Testis (tissue), 3 donors: Measurements from ENCODE around the gene RELL2. TPM values are rescaled to one million over a fixed set of nuclear protein-coding genes. Genes with fewer than 3 reads are reported as not detected.

Source experiments
- DNase-seq: peaks from one replicate; pipeline ENCODE4 v3.0.0-alpha.2; 2019
- H3K27ac ChIP-seq, 2 donors: fragments of 200-600 bp; sonication (generic); one replicate each; pipeline ENCODE4 v1.5.1; 2019
- H3K27me3 ChIP-seq: fragments of 200-600 bp; sonication (generic); one replicate; pipeline ENCODE4 v1.5.1; 2019
- H3K36me3 ChIP-seq: fragments of 200-600 bp; sonication (generic); one replicate; pipeline ENCODE4 v1.5.1; 2017; ENCODE audit warnings: low read depth; ENCODE audit errors: missing control alignments
- H3K4me1 ChIP-seq: fragments of 200-600 bp; sonication (generic); one replicate; pipeline ENCODE4 v1.5.1; 2019
- H3K4me3 ChIP-seq, 2 donors: fragments of 200-600 bp; sonication (generic); one replicate each; pipeline ENCODE4 v1.5.1; 2017 to 2019
- H3K9me3 ChIP-seq: fragments of 200-600 bp; sonication (generic); one replicate; pipeline ENCODE4 v1.5.1; 2017
- CTCF ChIP-seq, 3 experiments: fragments of 450-650 bp in 2 of 3; fragments of 200-600 bp in 1 of 3; sonication (generic) in 1 of 3; IDR thresholded peaks; one replicate each; pipeline ENCODE4 v1.5.1; 2016 to 2019; ENCODE audit warnings: antibody characterized with exemption in 3 of 3, mild to moderate bottlenecking in 2 of 3, moderate library complexity in 1 of 3
- POLR2A ChIP-seq: fragments of 450-650 bp; IDR thresholded peaks from one replicate; pipeline ENCODE4 v1.6.1; 2017; ENCODE audit warnings: antibody characterized with exemption, mild to moderate bottlenecking, moderate library complexity
- WGBS, 2 donors: methylation state at CpG; one replicate each; pipeline ENCODE4 v1.1.5; 2018; 5-methylcytosine and 5-hydroxymethylcytosine counted together
- intact Hi-C: fragments of 100-400 bp; cut with DNase I; formaldehyde crosslinking; loops from one replicate; pipeline ENCODE4 v1.15.1; 2023; ENCODE audit warnings: low total_unique reads
- polyA plus RNA-seq: library from polyadenylated mRNA; stranded (reverse); fragments of 350-450 nt; fragmentation: Illumina TruSeq; extraction: RNeasy Lipid Tissue Mini Kit (QIAGEN cat#74804); gene quantifications from one replicate; pipeline ENCODE4 v1.2.3, GENCODE V29; 2014; ENCODE audit warnings: low read depth, low replicate concordance; ENCODE audit not compliant: insufficient read depth
- total RNA-seq, 2 donors: library from RNA; depleted of rRNA; stranded (reverse); fragments of >200 nt; gene quantifications; one replicate each; pipeline ENCODE4 v1.2.3, GENCODE V29; 2016

The RELL2 gene
- total and polyA plus RNA-seq, 3 donors from 2014 or later = 8.6 to 17.0 (median 11.3) TPM

GRCh38 chr5:141668601-141669265, 31.9 kb downstream of the RELL2 start:
- 76 to 81% methylated on average over 8 of the region's 8 CpGs for WGBS, 2 donors

GRCh38 chr5:141669520-141669919, 32.7 kb downstream of the RELL2 start:
- Histone ChIP-seq H3K27ac (no peak overlapping the region), H3K4me1 (peaks cover 8% of the 10 kb centered on the region), H3K36me3 (no peaks in the 10 kb centered on the region), H3K9me3 (no peaks in the 10 kb centered on the region), H3K4me3 (no peak overlapping the region), H3K27me3 (no peaks in the 10 kb centered on the region)
- no peak for TF ChIP-seq POLR2A
- TF ChIP-seq CTCF (IDR thresholded peaks at IDR 0.05) = no peak
- no peak for DNase-seq
- intact Hi-C loops = no loop called here
- 71 to 73% methylated on average over 4 of the region's 4 CpGs for WGBS, 2 donors

More at GRCh38 chr5:141668601-141669265, 31.9 kb downstream of the RELL2 start:
- Histone ChIP-seq H3K9me3 (no peaks in the 10 kb centered on the region), H3K27me3 (no peaks in the 10 kb centered on the region), H3K27ac (no peak overlapping the region), H3K36me3 (no peaks in the 10 kb centered on the region), H3K4me1 (peaks cover 8% of the 10 kb centered on the region), H3K4me3 (no peak overlapping the region)
- no peak for DNase-seq
- intact Hi-C loops = no loop called here
- TF ChIP-seq CTCF (IDR thresholded peaks at IDR 0.05) = no peak
- no peak for TF ChIP-seq POLR2A

- TF ChIP-seq CTCF (IDR thresholded peaks at IDR 0.05) (no peak), POLR2A (no peak)
- no peak for DNase-seq
- no peak overlapping the region for H3K4me3 ChIP-seq
- no peaks in the 10 kb centered on the region for H3K9me3 ChIP-seq
- H3K27me3 ChIP-seq = no peaks in the 10 kb centered on the region
- H3K4me1 ChIP-seq = peaks cover 8% of the 10 kb centered on the region
- 93 to 96% methylated on average over 9 to 21 of the region's 23 CpGs for WGBS, 2 donors
- no peak overlapping the region for H3K27ac ChIP-seq
- intact Hi-C loops = no loop called here
- no peaks in the 10 kb centered on the region for H3K36me3 ChIP-seq
These were observed 35.5 kb downstream of the RELL2 start for GRCh38 chr5:141672071-141672840.

GRCh38 chr5:141672841-141673813, 36.3 kb downstream of the RELL2 start:
- H3K4me1 ChIP-seq = peaks cover 8% of the 10 kb centered on the region
- H3K27ac ChIP-seq = no peak overlapping the region
- H3K9me3 ChIP-seq = no peaks in the 10 kb centered on the region
- TF ChIP-seq POLR2A (no peak), CTCF (IDR thresholded peaks at IDR 0.05) (no peak)
- DNase-seq = no peak
- H3K36me3 ChIP-seq = no peaks in the 10 kb centered on the region
- intact Hi-C loops = no loop called here
- H3K4me3 ChIP-seq = no peak overlapping the region
- 76% methylated on average over 8 to 15 of the region's 19 CpGs for WGBS, 2 donors
- no peaks in the 10 kb centered on the region for H3K27me3 ChIP-seq
